Natural killer cell (primary cell): ENCODE data around the gene CFAP54. TPM values are rescaled to one million over a fixed set of nuclear protein-coding genes. Genes with fewer than 3 reads are reported as not detected.

Experiments used
- ATAC-seq, 3 donors: fragments of 150-1000 bp in 2 of 3; fragments of 200-7000 bp in 1 of 3; cut with Tn5 transposase; 1 replicate in 1 of 3; 2 replicates in 2 of 3; pipeline ENCODE4 v1.10.0; 2021; ENCODE audit warnings: mild to moderate bottlenecking in 2 of 3, moderate library complexity in 2 of 3
- DNase-seq, 2 donors: peaks; one replicate each; pipeline versions ENCODE4 v3.0.0 to v3.0.0-alpha.2; 2013 to 2021; ENCODE audit warnings: mixed read lengths in 1 of 2
- H3K27ac ChIP-seq: one replicate; pipeline ENCODE4 v1.5.1; 2013; ENCODE audit warnings: mild to moderate bottlenecking, low read length
- H3K27me3 ChIP-seq: one replicate; pipeline ENCODE4 v1.6.1; 2013; ENCODE audit warnings: low read length; ENCODE audit not compliant: control insufficient read depth, insufficient read depth
- H3K36me3 ChIP-seq: one replicate; pipeline ENCODE4 v1.6.1; 2013; ENCODE audit warnings: low read length; ENCODE audit not compliant: control insufficient read depth, insufficient read depth
- H3K4me1 ChIP-seq: one replicate; pipeline ENCODE4 v1.6.1; 2013; ENCODE audit warnings: low read length; ENCODE audit not compliant: control insufficient read depth, insufficient read depth
- H3K4me3 ChIP-seq: one replicate; pipeline ENCODE4 v1.5.1; 2013; ENCODE audit warnings: low read length
- H3K9me3 ChIP-seq: one replicate; pipeline ENCODE4 v1.6.1; 2013; ENCODE audit warnings: low read length; ENCODE audit not compliant: control insufficient read depth, insufficient read depth
- H3K27ac Mint-ChIP-seq, 2 donors: one replicate each; pipeline ENCODE4 v1.8.0; 2022; ENCODE audit warnings: mild to moderate bottlenecking in 2 of 2, mixed read lengths in 2 of 2, moderate library complexity in 1 of 2
- H3K27me3 Mint-ChIP-seq, 2 donors: one replicate each; pipeline ENCODE4 v1.8.0; 2022; ENCODE audit warnings: low read depth in 2 of 2, mixed read lengths in 2 of 2
- H3K36me3 Mint-ChIP-seq: one replicate; pipeline ENCODE4 v1.8.0; 2022; ENCODE audit warnings: mixed read lengths
- H3K4me1 Mint-ChIP-seq, 2 donors: one replicate each; pipeline ENCODE4 v1.8.0; 2022; ENCODE audit warnings: mixed read lengths in 2 of 2
- H3K4me3 Mint-ChIP-seq: one replicate; pipeline ENCODE4 v1.8.0; 2022; ENCODE audit warnings: mild to moderate bottlenecking, moderate library complexity, mixed read lengths
- H3K9me3 Mint-ChIP-seq, 2 donors: one replicate each; pipeline ENCODE4 v1.8.0; 2022; ENCODE audit warnings: mixed read lengths in 2 of 2
- WGBS: methylation state at CpG from one replicate; pipeline ENCODE4 v1.1.7; 2013; ENCODE audit warnings: missing lambda C conversion rate; ENCODE audit not compliant: insufficient coverage; 5-methylcytosine and 5-hydroxymethylcytosine counted together
- intact Hi-C: fragments of 100-400 bp; cut with micrococcal nuclease; formaldehyde crosslinking; loops from one replicate; pipeline ENCODE4 v1.14.2; 2022
- total RNA-seq, 4 donors: library from RNA; stranded (reverse); fragments of 120-200 nt in 1 of 4; gene quantifications; one replicate each; pipeline versions ENCODE4 v1.2.3 to v1.2.4, GENCODE V29; 2013 to 2022
- TF ChIP-seq, protein P1 (sequence below): fragments of 200-600 bp; IDR thresholded peaks from one replicate; pipeline ENCODE4 v1.8.0; 2022; ENCODE audit warnings: antibody characterized with exemption

Gene CFAP54, protein sequence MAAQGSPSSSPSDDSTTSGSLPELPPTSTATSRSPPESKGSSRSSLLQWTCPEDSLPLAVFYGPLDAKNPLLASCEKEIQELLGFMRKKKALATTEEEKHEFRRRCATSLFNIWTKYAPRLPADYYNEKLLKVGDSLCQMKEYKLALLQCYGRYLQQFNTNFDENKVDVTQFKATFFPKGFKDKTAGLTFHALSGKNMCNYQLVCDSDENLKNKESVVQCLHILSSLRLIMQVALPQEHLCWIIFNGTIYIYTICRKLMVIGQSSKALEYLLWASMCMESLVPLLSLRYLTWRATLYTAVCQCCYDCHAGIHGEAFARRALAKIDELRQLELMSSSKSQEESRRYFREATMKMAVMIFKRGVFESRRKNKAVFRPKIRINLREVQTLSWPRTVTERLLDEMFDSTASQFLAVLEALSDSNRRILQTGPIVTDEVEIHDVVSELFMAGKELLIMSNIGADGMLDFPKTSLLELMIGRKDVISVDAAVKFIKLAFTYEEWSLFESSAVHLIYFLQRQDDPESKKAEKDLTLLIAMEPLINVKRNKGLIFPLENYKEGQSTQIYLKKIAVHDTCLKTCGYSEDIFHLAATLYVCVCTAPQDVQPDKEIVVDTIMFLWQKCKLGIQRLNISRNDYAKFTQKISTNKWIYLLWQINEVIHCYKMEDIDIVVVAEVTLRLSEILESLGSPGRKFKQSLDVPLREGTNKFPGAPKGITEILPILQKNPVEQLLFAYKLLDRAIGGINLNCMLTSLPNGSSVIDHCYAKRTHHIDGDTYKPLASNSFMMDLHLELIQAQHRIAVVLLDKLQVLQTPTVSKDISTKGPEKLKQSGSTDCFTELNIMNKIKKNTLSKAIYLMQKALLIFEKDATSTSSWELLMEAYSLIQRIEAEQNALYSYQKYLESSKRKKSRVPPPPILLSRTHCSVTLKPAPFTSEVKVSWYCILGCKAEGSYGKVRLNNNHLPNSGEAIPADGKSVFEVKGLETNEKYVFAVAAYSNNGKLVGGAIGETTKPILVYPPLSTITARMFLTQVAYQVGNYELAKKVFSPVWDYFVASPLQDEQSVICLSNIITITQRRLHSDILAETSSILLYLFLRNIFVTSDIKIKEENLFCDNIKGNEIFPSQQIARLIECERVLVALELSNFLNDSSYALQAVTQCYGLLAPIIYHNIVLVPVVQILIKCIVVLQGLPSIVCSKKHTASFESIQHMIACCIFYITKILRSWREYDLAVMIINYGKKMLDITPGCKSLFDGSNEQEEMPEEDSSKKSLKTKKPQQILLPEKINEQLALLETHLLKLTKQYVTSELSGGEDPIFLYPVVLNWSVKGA (N-terminal part only)
- 1 to 10 TPM in 2 of 3 donors, under 1 TPM in 1; 0.56 to 1.5 (median 1.2) TPM for total RNA-seq
- 0.90 TPM for total RNA-seq (2013)

GRCh38 chr12:96489392-96490056 is at the start of gene CFAP54:
Gene CFAP54, plus strand, starts transcription at chr12:96489577. Its CDS starts 33 bp downstream, at chr12:96489610.
- peak within 1 kb of the TSS; percentile 44 for H3K27ac ChIP-seq
- H3K27me3 ChIP-seq, result no peaks in the 10 kb centered on the region
- Mint-ChIP-seq H3K27me3 (no peaks in the 10 kb centered on the region), H3K36me3 (no peaks in the 10 kb centered on the region), H3K9me3 (no peaks in the 10 kb centered on the region), H3K27ac (peak within 1 kb of the TSS; percentile 88 to 93), H3K4me1 (peaks cover 22 to 25% of the 10 kb centered on the region in 2 donors), H3K4me3 (peak within 1 kb of the TSS; percentile 90)
- no peaks in the 10 kb centered on the region for H3K9me3 ChIP-seq
- 3% methylated on average over 53 of the region's 53 CpGs for whole genome bisulfite sequencing
- peak; percentile 94 to 96 (median 95) for ATAC-seq
- DNase-seq, result peak; percentile 96 to 99
- intact Hi-C loops, result loop anchor here (1.0 to 5.0 kb wide), 5 partner anchors 27 to 247 kb away; no protein-coding TSS in a partner anchor
- TF ChIP-seq, protein P1, sequence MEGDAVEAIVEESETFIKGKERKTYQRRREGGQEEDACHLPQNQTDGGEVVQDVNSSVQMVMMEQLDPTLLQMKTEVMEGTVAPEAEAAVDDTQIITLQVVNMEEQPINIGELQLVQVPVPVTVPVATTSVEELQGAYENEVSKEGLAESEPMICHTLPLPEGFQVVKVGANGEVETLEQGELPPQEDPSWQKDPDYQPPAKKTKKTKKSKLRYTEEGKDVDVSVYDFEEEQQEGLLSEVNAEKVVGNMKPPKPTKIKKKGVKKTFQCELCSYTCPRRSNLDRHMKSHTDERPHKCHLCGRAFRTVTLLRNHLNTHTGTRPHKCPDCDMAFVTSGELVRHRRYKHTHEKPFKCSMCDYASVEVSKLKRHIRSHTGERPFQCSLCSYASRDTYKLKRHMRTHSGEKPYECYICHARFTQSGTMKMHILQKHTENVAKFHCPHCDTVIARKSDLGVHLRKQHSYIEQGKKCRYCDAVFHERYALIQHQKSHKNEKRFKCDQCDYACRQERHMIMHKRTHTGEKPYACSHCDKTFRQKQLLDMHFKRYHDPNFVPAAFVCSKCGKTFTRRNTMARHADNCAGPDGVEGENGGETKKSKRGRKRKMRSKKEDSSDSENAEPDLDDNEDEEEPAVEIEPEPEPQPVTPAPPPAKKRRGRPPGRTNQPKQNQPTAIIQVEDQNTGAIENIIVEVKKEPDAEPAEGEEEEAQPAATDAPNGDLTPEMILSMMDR, result peak; percentile 82
- peak within 1 kb of the TSS; percentile 61 for H3K4me3 ChIP-seq
- H3K36me3 ChIP-seq, result no peaks in the 10 kb centered on the region
- peaks cover 22% of the 10 kb centered on the region for H3K4me1 ChIP-seq

DNA sequence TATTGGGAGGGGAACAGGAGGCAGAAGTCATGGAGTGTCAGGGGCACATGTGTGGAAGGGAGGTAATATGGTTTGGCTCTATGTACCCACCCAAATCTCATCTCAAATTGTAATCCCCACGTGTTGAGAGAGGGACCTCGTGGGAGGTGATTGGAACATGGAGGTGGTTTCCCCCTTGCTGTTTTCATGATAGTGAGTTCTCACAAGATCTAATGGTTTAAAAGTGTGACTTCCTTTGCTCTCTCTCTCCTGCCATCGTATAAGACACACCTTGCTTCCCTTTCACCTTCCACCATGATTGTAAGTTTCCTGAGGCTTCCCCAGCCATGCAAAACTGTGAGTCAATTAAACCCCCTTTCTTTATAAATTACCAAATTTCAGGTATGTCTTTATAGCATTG is 47.6 kb upstream of the CFAP54 start:
- Histone ChIP-seq H3K36me3 (no peaks in the 10 kb centered on the region), H3K27ac (peak overlapping the region; percentile 15), H3K9me3 (no peaks in the 10 kb centered on the region), H3K4me3 (no peak overlapping the region), H3K27me3 (no peaks in the 10 kb centered on the region), H3K4me1 (peaks cover 28% of the 10 kb centered on the region)
- Mint-ChIP-seq H3K4me1 (peaks cover 37 to 38% of the 10 kb centered on the region in 2 donors), H3K36me3 (no peaks in the 10 kb centered on the region), H3K4me3 (peak overlapping the region; percentile 40), H3K27me3 (no peaks in the 10 kb centered on the region), H3K9me3 (peaks cover 0 to 2% of the 10 kb centered on the region in 2 donors), H3K27ac (peak overlapping the region; percentile 78 to 96)
- ATAC-seq (peak; percentile 49 to 63 (median 56)), DNase-seq (peak; percentile 24 to 72)
- 9% methylated on average over 1 of the region's 3 CpGs for WGBS
- TF ChIP-seq, protein P1, result no peak
- intact Hi-C loops, result no loop called here

- no peak for ATAC-seq
- H3K27ac Mint-ChIP-seq, result peak overlapping the region; percentile 78 to 96
- Histone ChIP-seq H3K27me3 (no peaks in the 10 kb centered on the region), H3K36me3 (no peaks in the 10 kb centered on the region), H3K9me3 (no peaks in the 10 kb centered on the region), H3K27ac (no peak overlapping the region), H3K4me3 (no peak overlapping the region), H3K4me1 (peaks cover 28% of the 10 kb centered on the region)
- TF ChIP-seq, protein P1, result no peak
- H3K9me3 Mint-ChIP-seq, result peaks cover 0 to 2% of the 10 kb centered on the region in 2 donors
- no peak overlapping the region for H3K4me3 Mint-ChIP-seq
- H3K4me1 Mint-ChIP-seq, result peaks cover 35 to 38% of the 10 kb centered on the region in 2 donors
- intact Hi-C loops, result no loop called here
- 100% methylated on average over 2 of the region's 3 CpGs for WGBS
- H3K27me3 Mint-ChIP-seq, result no peaks in the 10 kb centered on the region
- H3K36me3 Mint-ChIP-seq, result no peaks in the 10 kb centered on the region
- DNase-seq, result no peak
Observed at GRCh38 chr12:96442906-96443305, 46.5 kb upstream of the CFAP54 start.
